ENCODE results near the gene FOXL2NB.

DNA sequence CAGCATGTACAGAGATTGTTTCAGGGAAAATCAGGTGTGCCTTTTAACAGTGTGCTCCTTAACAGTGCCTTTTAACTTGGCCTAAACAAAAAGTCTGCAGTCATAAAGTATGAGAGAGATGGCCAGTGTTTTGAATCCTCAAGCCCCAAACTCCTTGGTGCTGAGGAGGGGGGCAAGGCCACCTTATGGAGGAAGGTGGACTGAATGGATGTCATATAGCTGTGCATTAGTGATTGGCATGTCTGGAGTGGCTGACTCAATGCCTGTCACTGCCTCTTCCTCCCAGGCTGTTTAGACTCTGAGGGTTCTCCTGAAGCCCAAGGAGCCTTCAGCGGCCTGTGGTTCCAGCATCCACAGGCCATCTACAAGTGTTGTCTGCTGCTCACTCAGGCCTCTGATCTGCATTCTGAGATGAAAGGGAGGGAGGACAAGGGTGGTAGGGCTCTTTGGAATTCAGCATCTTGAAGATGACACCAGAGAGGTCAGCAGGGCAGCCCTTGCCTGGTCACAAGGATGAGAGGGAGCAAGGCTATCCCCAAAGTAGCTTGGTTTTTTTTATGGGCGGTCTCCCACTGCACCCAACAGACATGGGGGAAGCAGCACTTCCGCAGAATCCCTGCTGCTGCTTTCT is 1.5 kb downstream of the FOXL2NB start:
- TF ChIP-seq POLR2AphosphoS5 (IDR thresholded peaks at IDR 0.05; ENCODE audit: borderline replicate concordance, low read depth, low read length), result no peak
- TF ChIP-seq EZH2 (IDR thresholded peaks at IDR 0.05), result no peak

All from SK-N-MC (cell line).